ENCODE results near the gene SNX30.

SNX30 gene

DNA sequence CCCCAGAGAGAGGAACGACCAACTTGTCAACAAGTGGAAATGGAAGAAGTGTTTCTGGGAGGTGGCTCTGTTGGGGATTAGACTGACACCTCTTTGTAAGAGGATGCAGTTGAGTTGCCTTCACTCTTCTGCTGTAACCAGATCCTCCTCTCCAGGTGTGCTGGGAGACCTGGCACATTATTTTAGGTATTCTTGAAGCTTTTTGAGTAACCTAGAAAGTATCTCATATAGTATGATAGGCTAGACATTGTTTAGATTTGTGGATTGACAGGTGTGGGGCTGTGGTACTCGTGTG is 21.6 kb downstream of the SNX30 start:
- H3K79me2 ChIP-seq (ENCODE audit: insufficient read depth, low read length), result no peaks in the 10 kb centered on the region
- peak overlapping the region; percentile 7; the same call in 1 of the 2 replicates for H3K4me2 ChIP-seq (ENCODE audit: low read length)
- no peaks in the 10 kb centered on the region for H3K9me3 ChIP-seq (ENCODE audit: low read length)
- H3K4me1 ChIP-seq (ENCODE audit: insufficient read depth, low read length, severe bottlenecking), result peaks cover 15% of the 10 kb centered on the region
- no peak overlapping the region for H3K4me3 ChIP-seq (ENCODE audit: low read depth, low read length, poor library complexity, severe bottlenecking)
- no peak overlapping the region for H3K9ac ChIP-seq (ENCODE audit: low read length)
- no peaks in the 10 kb centered on the region for H3F3A ChIP-seq (ENCODE audit: insufficient read depth, low read length)
- no peaks in the 10 kb centered on the region for H3K9me2 ChIP-seq (ENCODE audit: low read depth, low read length)
- no peaks in the 10 kb centered on the region for H3K27me3 ChIP-seq (ENCODE audit: insufficient read depth, low read length)
- TF ChIP-seq EZH2 (IDR thresholded peaks at IDR 0.05; ENCODE audit: borderline replicate concordance, low read length), result no peak
- TF ChIP-seq, protein P1, sequence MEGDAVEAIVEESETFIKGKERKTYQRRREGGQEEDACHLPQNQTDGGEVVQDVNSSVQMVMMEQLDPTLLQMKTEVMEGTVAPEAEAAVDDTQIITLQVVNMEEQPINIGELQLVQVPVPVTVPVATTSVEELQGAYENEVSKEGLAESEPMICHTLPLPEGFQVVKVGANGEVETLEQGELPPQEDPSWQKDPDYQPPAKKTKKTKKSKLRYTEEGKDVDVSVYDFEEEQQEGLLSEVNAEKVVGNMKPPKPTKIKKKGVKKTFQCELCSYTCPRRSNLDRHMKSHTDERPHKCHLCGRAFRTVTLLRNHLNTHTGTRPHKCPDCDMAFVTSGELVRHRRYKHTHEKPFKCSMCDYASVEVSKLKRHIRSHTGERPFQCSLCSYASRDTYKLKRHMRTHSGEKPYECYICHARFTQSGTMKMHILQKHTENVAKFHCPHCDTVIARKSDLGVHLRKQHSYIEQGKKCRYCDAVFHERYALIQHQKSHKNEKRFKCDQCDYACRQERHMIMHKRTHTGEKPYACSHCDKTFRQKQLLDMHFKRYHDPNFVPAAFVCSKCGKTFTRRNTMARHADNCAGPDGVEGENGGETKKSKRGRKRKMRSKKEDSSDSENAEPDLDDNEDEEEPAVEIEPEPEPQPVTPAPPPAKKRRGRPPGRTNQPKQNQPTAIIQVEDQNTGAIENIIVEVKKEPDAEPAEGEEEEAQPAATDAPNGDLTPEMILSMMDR (IDR thresholded peaks at IDR 0.05; ENCODE audit: low read length), result no peak
- no peak overlapping the region for H2AFZ ChIP-seq (ENCODE audit: low read length)
- peaks cover 5% of the 10 kb centered on the region; the same call in 1 of the 2 replicates for H3K36me3 ChIP-seq (ENCODE audit: insufficient read depth, low read length)
- H3K27ac ChIP-seq (ENCODE audit: low read depth, low read length, poor library complexity, severe bottlenecking), result no peak overlapping the region
- peaks cover 7% of the 10 kb centered on the region; the same call in 1 of the 2 replicates for H4K20me1 ChIP-seq (ENCODE audit: insufficient read depth, low read length)

DNA sequence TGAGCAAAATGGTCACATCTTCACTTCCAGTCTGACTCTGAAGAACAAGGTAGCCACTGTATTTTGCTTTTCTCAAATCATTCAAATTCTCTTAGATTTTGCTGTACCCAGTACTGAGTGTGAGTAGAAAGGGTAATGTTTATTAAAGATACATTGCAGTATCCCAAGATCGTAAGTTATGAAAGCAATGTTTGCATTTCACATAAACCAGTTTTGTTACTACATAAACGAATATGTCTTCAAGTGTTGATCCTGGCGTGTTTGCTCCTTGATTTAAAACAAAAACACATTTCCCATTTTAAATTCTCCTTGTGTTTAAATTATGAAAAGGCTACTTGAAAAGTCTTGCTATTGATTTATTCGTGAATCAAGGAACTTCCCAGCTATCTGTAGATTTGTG is 22.0 kb downstream of the SNX30 start:
- no peaks in the 10 kb centered on the region for H3K9me2 ChIP-seq (ENCODE audit: low read depth, low read length)
- H3K4me1 ChIP-seq (ENCODE audit: insufficient read depth, low read length, severe bottlenecking), result peaks cover 15% of the 10 kb centered on the region
- no peaks in the 10 kb centered on the region for H3K27me3 ChIP-seq (ENCODE audit: insufficient read depth, low read length)
- H2AFZ ChIP-seq (ENCODE audit: low read length), result no peak overlapping the region
- H3K4me2 ChIP-seq (ENCODE audit: low read length), result no peak overlapping the region
- H3F3A ChIP-seq (ENCODE audit: insufficient read depth, low read length), result no peaks in the 10 kb centered on the region
- H4K20me1 ChIP-seq (ENCODE audit: insufficient read depth, low read length), result peaks cover 7% of the 10 kb centered on the region; the same call in 1 of the 2 replicates
- H3K27ac ChIP-seq (ENCODE audit: low read depth, low read length, poor library complexity, severe bottlenecking), result no peak overlapping the region
- no peaks in the 10 kb centered on the region for H3K79me2 ChIP-seq (ENCODE audit: insufficient read depth, low read length)
- H3K4me3 ChIP-seq (ENCODE audit: low read depth, low read length, poor library complexity, severe bottlenecking), result no peak overlapping the region
- H3K36me3 ChIP-seq (ENCODE audit: insufficient read depth, low read length), result peaks cover 5% of the 10 kb centered on the region; the same call in 1 of the 2 replicates
- no peaks in the 10 kb centered on the region for H3K9me3 ChIP-seq (ENCODE audit: low read length)
- no peak overlapping the region for H3K9ac ChIP-seq (ENCODE audit: low read length)
- TF ChIP-seq EZH2 (IDR thresholded peaks at IDR 0.05; ENCODE audit: borderline replicate concordance, low read length), result no peak
- TF ChIP-seq, protein P1 (IDR thresholded peaks at IDR 0.05; ENCODE audit: low read length), result no peak

DNA sequence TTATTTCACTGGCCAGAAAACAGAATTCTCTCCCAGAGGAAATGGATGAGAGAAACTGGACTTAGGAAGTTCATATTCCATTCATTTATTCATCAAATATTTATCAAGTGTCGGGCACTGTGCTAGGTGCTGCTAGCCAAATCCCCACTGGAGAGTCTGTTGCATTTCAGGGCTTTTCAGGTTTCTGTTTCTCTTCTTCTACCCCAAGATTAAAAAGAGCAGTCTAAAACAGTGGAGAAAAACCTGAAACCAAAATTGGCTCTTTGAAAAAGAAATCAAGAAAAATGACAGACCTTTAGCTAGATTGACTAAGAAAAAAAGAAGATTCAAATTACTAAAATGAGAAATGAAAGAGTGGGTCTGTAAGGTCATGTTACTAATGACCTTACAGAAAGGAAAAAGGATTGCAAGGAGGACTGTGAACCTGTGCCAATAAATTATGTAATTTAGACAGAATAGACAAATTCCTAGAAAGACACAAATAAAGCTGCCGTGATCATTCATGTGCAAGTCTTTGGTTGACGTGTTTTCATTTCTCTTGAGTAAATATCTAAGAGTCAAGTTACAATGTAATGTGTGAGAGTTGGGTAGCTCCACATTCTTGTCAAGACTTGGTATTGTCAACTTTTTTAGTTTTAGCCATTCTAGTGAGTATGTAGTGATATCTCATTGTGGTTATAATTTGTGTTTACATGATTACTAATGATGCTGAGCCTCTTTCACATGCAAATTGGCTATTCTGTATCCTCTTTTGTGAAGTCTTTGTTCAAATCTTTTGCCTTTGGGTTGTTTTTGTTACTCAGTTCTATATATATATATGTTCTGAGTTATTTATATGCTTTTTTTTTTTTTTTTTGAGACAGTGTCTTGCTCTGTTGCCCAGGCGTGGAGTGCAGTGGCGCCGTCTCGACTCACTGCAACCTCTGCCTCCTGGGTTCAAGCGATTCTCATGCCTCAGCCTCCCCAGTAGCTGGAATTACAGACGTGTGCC is 23.7 kb downstream of the SNX30 start:
- Histone ChIP-seq H3F3A (ENCODE audit: insufficient read depth, low read length) (no peaks in the 10 kb centered on the region), H3K4me2 (ENCODE audit: low read length) (no peak overlapping the region), H3K27me3 (ENCODE audit: insufficient read depth, low read length) (no peaks in the 10 kb centered on the region), H3K27ac (ENCODE audit: low read depth, low read length, poor library complexity, severe bottlenecking) (no peak overlapping the region), H4K20me1 (ENCODE audit: insufficient read depth, low read length) (peaks cover 7% of the 10 kb centered on the region; the same call in 1 of the 2 replicates), H3K36me3 (ENCODE audit: insufficient read depth, low read length) (no peaks in the 10 kb centered on the region), H3K9me2 (ENCODE audit: low read depth, low read length) (no peaks in the 10 kb centered on the region), H3K4me1 (ENCODE audit: insufficient read depth, low read length, severe bottlenecking) (peaks cover 15% of the 10 kb centered on the region), H3K4me3 (ENCODE audit: low read depth, low read length, poor library complexity, severe bottlenecking) (no peak overlapping the region), H2AFZ (ENCODE audit: low read length) (no peak overlapping the region), H3K9me3 (ENCODE audit: low read length) (no peaks in the 10 kb centered on the region), H3K9ac (ENCODE audit: low read length) (no peak overlapping the region), H3K79me2 (ENCODE audit: insufficient read depth, low read length) (no peaks in the 10 kb centered on the region)
- TF ChIP-seq, protein P1 (IDR thresholded peaks at IDR 0.05; ENCODE audit: low read length), result no peak
- no peak for TF ChIP-seq EZH2 (IDR thresholded peaks at IDR 0.05; ENCODE audit: borderline replicate concordance, low read length)
